ENCODE results near the gene NSUN3.

GRCh38 chr3:94082391-94082937, 19.6 kb downstream of the NSUN3 start:
- TF ChIP-seq CTCF (IDR thresholded peaks at IDR 0.05; ENCODE audit: insufficient read depth, low read length) (no peak), POLR2AphosphoS5 (IDR thresholded peaks at IDR 0.05; ENCODE audit: low read depth) (no peak)
- TF ChIP-seq, protein P1, sequence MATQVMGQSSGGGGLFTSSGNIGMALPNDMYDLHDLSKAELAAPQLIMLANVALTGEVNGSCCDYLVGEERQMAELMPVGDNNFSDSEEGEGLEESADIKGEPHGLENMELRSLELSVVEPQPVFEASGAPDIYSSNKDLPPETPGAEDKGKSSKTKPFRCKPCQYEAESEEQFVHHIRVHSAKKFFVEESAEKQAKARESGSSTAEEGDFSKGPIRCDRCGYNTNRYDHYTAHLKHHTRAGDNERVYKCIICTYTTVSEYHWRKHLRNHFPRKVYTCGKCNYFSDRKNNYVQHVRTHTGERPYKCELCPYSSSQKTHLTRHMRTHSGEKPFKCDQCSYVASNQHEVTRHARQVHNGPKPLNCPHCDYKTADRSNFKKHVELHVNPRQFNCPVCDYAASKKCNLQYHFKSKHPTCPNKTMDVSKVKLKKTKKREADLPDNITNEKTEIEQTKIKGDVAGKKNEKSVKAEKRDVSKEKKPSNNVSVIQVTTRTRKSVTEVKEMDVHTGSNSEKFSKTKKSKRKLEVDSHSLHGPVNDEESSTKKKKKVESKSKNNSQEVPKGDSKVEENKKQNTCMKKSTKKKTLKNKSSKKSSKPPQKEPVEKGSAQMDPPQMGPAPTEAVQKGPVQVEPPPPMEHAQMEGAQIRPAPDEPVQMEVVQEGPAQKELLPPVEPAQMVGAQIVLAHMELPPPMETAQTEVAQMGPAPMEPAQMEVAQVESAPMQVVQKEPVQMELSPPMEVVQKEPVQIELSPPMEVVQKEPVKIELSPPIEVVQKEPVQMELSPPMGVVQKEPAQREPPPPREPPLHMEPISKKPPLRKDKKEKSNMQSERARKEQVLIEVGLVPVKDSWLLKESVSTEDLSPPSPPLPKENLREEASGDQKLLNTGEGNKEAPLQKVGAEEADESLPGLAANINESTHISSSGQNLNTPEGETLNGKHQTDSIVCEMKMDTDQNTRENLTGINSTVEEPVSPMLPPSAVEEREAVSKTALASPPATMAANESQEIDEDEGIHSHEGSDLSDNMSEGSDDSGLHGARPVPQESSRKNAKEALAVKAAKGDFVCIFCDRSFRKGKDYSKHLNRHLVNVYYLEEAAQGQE (IDR thresholded peaks at IDR 0.05; ENCODE audit: insufficient replicate concordance, low read depth), result no peak
